PC-9 (cell line): Measurements from ENCODE around the gene ZNF474. TPM values are rescaled to one million over a fixed set of nuclear protein-coding genes. Genes with fewer than 3 reads are reported as not detected.

Source experiments
- BruUV-seq: library from RNA; stranded (reverse); fragments of 400-500 nt; replicated peaks from 2 replicates; lab custom pipeline; 2021; lab: Mats Ljungman, UMichigan
- CTCF ChIA-PET: fragments of 300-600 bp; sonication (Branson Sonifier 250); formaldehyde crosslinking; loops from one replicate; lab custom pipeline; 2022; ENCODE audit warnings: antibody characterized with exemption; lab: Charles Lee
- POLR2A ChIA-PET: fragments of 300-600 bp; sonication (Branson Sonifier 250); formaldehyde crosslinking; loops from one replicate; lab custom pipeline; 2022; ENCODE audit warnings: antibody characterized with exemption; ENCODE audit not compliant: unreplicated experiment; lab: Charles Lee
- DNase-seq, 2 experiments: peaks; one replicate each; pipeline versions ENCODE4 v3.0.0 to v3.0.0-alpha.2; 2015 to 2022; ENCODE audit warnings: mixed read lengths in 1 of 2
- H2AFZ ChIP-seq: fragments of 200-600 bp; sonication (generic); 2 replicates; pipeline ENCODE4 v1.8.1; 2017; ENCODE audit warnings: antibody characterized with exemption
- H3F3A ChIP-seq: fragments of 200-600 bp; sonication (generic); 2 replicates; pipeline ENCODE4 v1.8.1; 2017; ENCODE audit warnings: antibody characterized with exemption, mild to moderate bottlenecking, low read depth; ENCODE audit not compliant: insufficient read depth
- H3K27ac ChIP-seq: fragments of 200-600 bp; sonication (generic); 2 replicates; pipeline ENCODE4 v1.6.1; 2016; ENCODE audit warnings: mixed run types
- H3K27me3 ChIP-seq: fragments of 200-600 bp; sonication (generic); 2 replicates; pipeline ENCODE4 v1.6.1; 2016; ENCODE audit warnings: low read depth, mixed run types; ENCODE audit not compliant: insufficient read depth
- H3K36me3 ChIP-seq: fragments of 200-600 bp; sonication (generic); 2 replicates; pipeline ENCODE4 v1.6.1; 2016; ENCODE audit warnings: low read depth, mixed run types
- H3K4me1 ChIP-seq: fragments of 200-600 bp; sonication (generic); replicated peaks from 2 replicates; pipeline ENCODE4 v1.6.1; 2016; ENCODE audit warnings: mixed run types; ENCODE audit not compliant: insufficient read depth
- H3K4me2 ChIP-seq: fragments of 200-600 bp; sonication (generic); 2 replicates; pipeline ENCODE4 v1.6.1; 2017; ENCODE audit warnings: mixed run types
- H3K4me3 ChIP-seq: fragments of 200-600 bp; sonication (generic); 2 replicates; pipeline ENCODE4 v1.6.1; 2016; ENCODE audit warnings: mixed run types
- H3K79me2 ChIP-seq: fragments of 200-600 bp; sonication (generic); 2 replicates; pipeline ENCODE4 v1.6.1; 2017; ENCODE audit warnings: low read depth, mixed run types
- H3K9me2 ChIP-seq: fragments of 200-600 bp; sonication (generic); 2 replicates; pipeline ENCODE4 v1.8.1; 2017; ENCODE audit warnings: mild to moderate bottlenecking; ENCODE audit not compliant: insufficient read depth
- H3K9me3 ChIP-seq: fragments of 200-600 bp; sonication (generic); 2 replicates; pipeline ENCODE4 v1.8.1; 2016; ENCODE audit warnings: low read depth; ENCODE audit not compliant: insufficient read depth
- H4K20me1 ChIP-seq: fragments of 200-600 bp; sonication (generic); 2 replicates; pipeline ENCODE4 v1.8.1; 2017; ENCODE audit not compliant: insufficient read depth
- CTCF ChIP-seq: fragments of 200-600 bp; sonication (generic); conservative IDR thresholded peaks from 2 replicates; pipeline ENCODE4 v1.6.1; 2017; ENCODE audit warnings: mixed run types, antibody characterized with exemption, mild to moderate bottlenecking, moderate library complexity
- EZH2 ChIP-seq: fragments of 200-600 bp; sonication (generic); IDR thresholded peaks from 2 replicates; pipeline ENCODE4 v1.8.0; 2017; ENCODE audit warnings: antibody characterized with exemption, low read depth
- intact Hi-C: fragments of 100-400 bp; cut with micrococcal nuclease; formaldehyde crosslinking; loops from one replicate; pipeline ENCODE4 v1.10.0; 2022; ENCODE audit not compliant: unreplicated experiment
- total RNA-seq: library from RNA; stranded (reverse); gene quantifications from 2 replicates; pipeline ENCODE4 v1.2.3, GENCODE V29; 2021

Gene ZNF474
- total RNA-seq, 1 experiment from 2014 or later = not detected

- CTCF ChIA-PET = interaction anchor here (0.6 to 1.2 kb wide), 8 partner anchors 30 to 195 kb away, joined by 3 to 5 read pairs (median 4); partner anchors contain the start of gene SRFBP1
- Histone ChIP-seq H3K9me3 (no peaks in the 10 kb centered on the region), H3K36me3 (no peaks in the 10 kb centered on the region), H3K4me3 (no peak overlapping the region), H3K27ac (no peak overlapping the region), H3K4me2 (no peak overlapping the region), H4K20me1 (no peaks in the 10 kb centered on the region), H3K4me1 (no peaks in the 10 kb centered on the region), H3K27me3 (no peaks in the 10 kb centered on the region), H3F3A (no peaks in the 10 kb centered on the region), H3K79me2 (no peaks in the 10 kb centered on the region), H2AFZ (no peak overlapping the region), H3K9me2 (no peaks in the 10 kb centered on the region)
- BruUV-seq = no TSS peak
- intact Hi-C loops = loop anchor here (1.0 to 10.0 kb wide), 2 partner anchors 62 to 190 kb away; no protein-coding TSS in a partner anchor
- TF ChIP-seq CTCF (peak; percentile 63), EZH2 (no peak)
- DNase-seq = peak in 1 of 2 experiments; percentile 4
- POLR2A ChIA-PET = no interaction called here
Observed at GRCh38 chr5:122156724-122157325, 27.5 kb downstream of the ZNF474 start.

- intact Hi-C loops = no loop called here
- peaks cover 13% of the 10 kb centered on the region; the same call in 1 of the 2 replicates for H3F3A ChIP-seq
- H3K27me3 ChIP-seq = no peaks in the 10 kb centered on the region
- no TSS peak for BruUV-seq
- H3K79me2 ChIP-seq = no peaks in the 10 kb centered on the region
- peaks cover 23% of the 10 kb centered on the region for H3K4me1 ChIP-seq
- no peak overlapping the region for H3K4me3 ChIP-seq
- no peak overlapping the region for H2AFZ ChIP-seq
- H3K36me3 ChIP-seq = no peaks in the 10 kb centered on the region
- no peaks in the 10 kb centered on the region for H4K20me1 ChIP-seq
- H3K27ac ChIP-seq = no peak overlapping the region
- H3K9me2 ChIP-seq = no peaks in the 10 kb centered on the region
- DNase-seq = no peak
- TF ChIP-seq CTCF (no peak), EZH2 (no peak)
- CTCF ChIA-PET = no interaction called here
- H3K9me3 ChIP-seq = no peaks in the 10 kb centered on the region
- POLR2A ChIA-PET = no interaction called here
- H3K4me2 ChIP-seq = no peak overlapping the region; the same call in 1 of the 2 replicates
Observed at GRCh38 chr5:122162100-122162638, 32.8 kb downstream of the ZNF474 start.

GRCh38 chr5:122163121-122164069 lies 34.0 kb downstream of the ZNF474 start:
- Histone ChIP-seq H3K4me2 (peak overlapping the region; percentile 62), H3F3A (peaks cover 13% of the 10 kb centered on the region; the same call in 1 of the 2 replicates), H3K27ac (peak overlapping the region; percentile 80), H3K27me3 (no peaks in the 10 kb centered on the region), H4K20me1 (no peaks in the 10 kb centered on the region), H3K4me1 (peaks cover 23% of the 10 kb centered on the region), H3K9me2 (no peaks in the 10 kb centered on the region), H3K9me3 (no peaks in the 10 kb centered on the region), H3K79me2 (no peaks in the 10 kb centered on the region), H3K36me3 (no peaks in the 10 kb centered on the region), H3K4me3 (no peak overlapping the region), H2AFZ (peak overlapping the region; percentile 35; the same call in 1 of the 2 replicates)
- POLR2A ChIA-PET = interaction anchor here (0.6 kb wide), 4 partner anchors 200 to 1811 kb away, joined by 4 to 5 read pairs (median 4); no protein-coding TSS in a partner anchor
- no TSS peak for BruUV-seq
- peak; percentile 7 to 68 for DNase-seq
- intact Hi-C loops = loop anchor here (1.0 kb wide), 1 partner anchor 18 kb away; no protein-coding TSS in a partner anchor
- TF ChIP-seq CTCF (no peak), EZH2 (no peak)
- CTCF ChIA-PET = no interaction called here
